Measurements from ENCODE around the gene PLB1. TPM values are rescaled to one million over a fixed set of nuclear protein-coding genes. Genes with fewer than 3 reads are reported as not detected.

Gene PLB1
- total RNA-seq, 1 donor from 2014 or later: 2.5 TPM

- no peak overlapping the region for H3K27ac ChIP-seq
- intact Hi-C loops (cut with DNase I): no loop called here
- H3K27me3 ChIP-seq: no peaks in the 10 kb centered on the region
- TF ChIP-seq POLR2AphosphoS5 (IDR thresholded peaks at IDR 0.05; ENCODE audit: insufficient read depth in 1 of 2, low read depth in 1 of 2): no peak
- TF ChIP-seq CTCF (IDR thresholded peaks at IDR 0.05): no peak
- H3K9me3 ChIP-seq: no peaks in the 10 kb centered on the region
- H3K36me3 ChIP-seq: no peaks in the 10 kb centered on the region
- peaks cover 13% of the 10 kb centered on the region for H3K4me1 ChIP-seq
- DNase-seq (ENCODE audit: extremely low spot score in 2 of 2): no peak
- no peak overlapping the region for H3K4me3 ChIP-seq
These were observed 47.6 kb downstream of the PLB1 start for GRCh38 chr2:28543316-28544035.

GRCh38 chr2:28544036-28544346, 48.1 kb downstream of the PLB1 start:
- H3K27me3 ChIP-seq: no peaks in the 10 kb centered on the region
- intact Hi-C loops (cut with DNase I): no loop called here

GRCh38 chr2:28544405-28544921, 48.6 kb downstream of the PLB1 start:
- intact Hi-C loops (cut with DNase I): no loop called here
- no peak overlapping the region for H3K27ac ChIP-seq
- DNase-seq (ENCODE audit: extremely low spot score in 2 of 2): no peak

More at GRCh38 chr2:28544036-28544346, 48.1 kb downstream of the PLB1 start:
- Histone ChIP-seq H3K4me1 (peaks cover 13% of the 10 kb centered on the region), H3K36me3 (no peaks in the 10 kb centered on the region), H3K9me3 (no peaks in the 10 kb centered on the region), H3K27ac (no peak overlapping the region), H3K4me3 (no peak overlapping the region)
- TF ChIP-seq CTCF (IDR thresholded peaks at IDR 0.05) (no peak), POLR2A (IDR thresholded peaks at IDR 0.05) (no peak), POLR2AphosphoS5 (IDR thresholded peaks at IDR 0.05; ENCODE audit: insufficient read depth in 1 of 2, low read depth in 1 of 2) (no peak)
- DNase-seq (ENCODE audit: extremely low spot score in 2 of 2): no peak

GRCh38 chr2:28544922-28545589, 49.2 kb downstream of the PLB1 start:
- no peaks in the 10 kb centered on the region for H3K36me3 ChIP-seq
- DNase-seq (ENCODE audit: extremely low spot score in 2 of 2): no peak
- intact Hi-C loops (cut with DNase I): no loop called here
- no peak overlapping the region for H3K4me3 ChIP-seq
- no peak overlapping the region for H3K27ac ChIP-seq
- no peaks in the 10 kb centered on the region for H3K27me3 ChIP-seq
- peaks cover 13% of the 10 kb centered on the region for H3K4me1 ChIP-seq
- TF ChIP-seq CTCF (IDR thresholded peaks at IDR 0.05): no peak
- TF ChIP-seq POLR2AphosphoS5 (IDR thresholded peaks at IDR 0.05; ENCODE audit: insufficient read depth in 1 of 2, low read depth in 1 of 2): no peak
- TF ChIP-seq POLR2A (IDR thresholded peaks at IDR 0.05): no peak
- no peaks in the 10 kb centered on the region for H3K9me3 ChIP-seq

More at GRCh38 chr2:28544405-28544921, 48.6 kb downstream of the PLB1 start:
- no peak for TF ChIP-seq POLR2AphosphoS5 (IDR thresholded peaks at IDR 0.05; ENCODE audit: insufficient read depth in 1 of 2, low read depth in 1 of 2)
- no peak for TF ChIP-seq POLR2A (IDR thresholded peaks at IDR 0.05)
- TF ChIP-seq CTCF (IDR thresholded peaks at IDR 0.05): no peak
- H3K4me3 ChIP-seq: no peak overlapping the region
- H3K9me3 ChIP-seq: no peaks in the 10 kb centered on the region
- no peaks in the 10 kb centered on the region for H3K27me3 ChIP-seq
- no peaks in the 10 kb centered on the region for H3K36me3 ChIP-seq
- H3K4me1 ChIP-seq: peaks cover 13% of the 10 kb centered on the region
